Astrocyte of the cerebellum (primary cell): ENCODE results near the gene BBX.

Source experiments
- DNase-seq: peaks from one replicate; pipeline ENCODE4 v3.0.0-alpha.2; 2011; ENCODE audit warnings: low read depth
- H3K4me3 ChIP-seq: 2 replicates; pipeline ENCODE4 v1.5.1; 2011; ENCODE audit warnings: mild to moderate bottlenecking, low read depth, low read length, moderate library complexity
- CTCF ChIP-seq: IDR thresholded peaks from 2 replicates; pipeline ENCODE4 v1.5.1; 2012; ENCODE audit warnings: low read length, low read depth, moderate library complexity, mild to moderate bottlenecking; ENCODE audit errors: missing control alignments
- in situ Hi-C: cut with HindIII; loops from 2 replicates; pipeline ENCODE4 v1.10.0; 2017; ENCODE audit warnings: low sequenced_read_pairs

The BBX gene

DNA sequence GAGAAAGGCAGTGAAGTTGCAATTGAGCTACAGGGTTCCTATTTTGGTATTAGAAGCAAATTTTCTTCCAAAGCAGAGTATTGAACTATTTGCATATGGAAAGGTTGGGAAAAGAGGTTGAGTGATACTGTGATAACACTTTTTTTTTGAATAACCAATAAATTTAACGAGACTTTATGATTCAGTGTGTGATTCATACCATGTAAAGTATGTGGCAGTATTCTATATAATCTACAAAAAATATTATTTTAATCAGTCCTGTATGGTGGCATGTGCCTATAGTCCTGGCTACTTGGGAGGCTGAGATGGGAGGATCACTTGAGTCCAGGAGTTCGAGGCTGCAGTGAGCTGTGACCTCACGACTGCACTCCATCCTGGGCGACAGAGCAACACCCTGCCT lies 206.9 kb downstream of the BBX start:
- no peak overlapping the region for H3K4me3 ChIP-seq
- in situ Hi-C loops: no loop called here
- no peak for DNase-seq
- TF ChIP-seq CTCF: no peak

DNA sequence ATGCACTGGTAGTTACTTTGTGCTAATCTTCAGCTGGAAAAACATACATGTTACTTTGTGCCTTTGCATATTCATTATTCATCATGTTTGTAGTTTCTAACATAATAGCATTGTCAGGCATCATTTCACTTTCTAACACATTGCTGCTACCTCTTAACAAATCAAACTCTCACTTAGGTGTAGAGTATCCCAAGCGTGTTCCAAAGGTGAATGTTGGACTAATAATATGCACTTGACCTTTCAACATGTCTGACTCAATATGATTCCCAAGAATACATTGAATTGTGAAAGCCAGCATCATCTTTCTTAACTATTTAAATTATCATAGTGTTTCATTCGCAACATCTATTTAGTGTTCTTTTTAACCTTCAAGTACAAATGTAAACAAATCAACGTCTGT lies 211.6 kb downstream of the BBX start:
- DNase-seq: no peak
- H3K4me3 ChIP-seq: no peak overlapping the region
- in situ Hi-C loops: no loop called here
- TF ChIP-seq CTCF: no peak

DNA sequence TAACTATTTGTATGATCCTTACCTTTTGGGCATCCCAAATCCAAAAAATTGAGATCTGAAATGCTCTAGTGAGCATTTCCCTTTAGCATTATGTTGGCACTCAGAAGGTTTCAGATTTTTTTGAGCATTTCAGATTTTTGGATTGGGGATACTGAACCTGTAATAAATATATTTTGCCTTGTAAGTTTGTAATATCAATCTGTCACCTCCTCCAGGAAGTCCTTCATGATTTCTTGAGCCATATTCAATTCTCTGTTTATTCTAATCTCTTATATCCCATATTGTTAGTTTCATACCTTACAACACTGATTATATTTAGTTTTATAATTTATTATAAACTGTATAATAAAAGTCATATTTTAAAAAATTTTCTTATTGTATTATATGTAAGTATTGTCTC lies 215.2 kb downstream of the BBX start:
- in situ Hi-C loops: no loop called here

DNA sequence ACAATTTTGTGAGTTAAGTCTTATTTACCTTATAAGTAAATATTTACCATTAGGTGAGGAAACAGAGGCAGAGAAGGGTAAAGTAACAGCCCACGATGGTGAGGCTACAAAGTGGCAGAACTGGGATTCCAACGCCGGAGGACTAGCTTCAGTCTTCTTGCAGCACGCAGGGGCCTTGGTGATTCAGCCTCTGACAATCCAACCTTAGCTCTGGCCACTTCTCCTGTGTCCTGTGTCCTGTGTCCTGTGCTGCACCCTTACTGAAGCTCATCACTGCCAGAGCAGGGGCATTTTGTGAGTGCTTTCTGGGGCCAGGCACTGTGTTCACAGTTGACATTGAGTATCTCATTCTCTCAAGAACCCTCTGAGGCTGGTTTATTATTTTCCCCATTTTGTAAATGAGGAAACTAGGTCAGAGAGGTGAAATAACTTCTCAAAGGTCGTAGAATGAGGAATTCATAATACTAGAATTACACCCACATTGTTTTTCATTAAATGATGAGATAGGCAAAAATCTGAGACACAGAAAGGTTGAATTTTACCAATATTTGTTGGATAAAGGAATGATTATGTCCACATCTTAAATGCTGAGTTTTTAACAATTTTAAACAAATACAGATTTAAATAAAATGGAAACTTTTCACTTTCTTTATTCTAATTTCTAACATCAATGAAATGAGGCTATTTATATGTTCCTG lies 215.9 kb downstream of the BBX start:
- in situ Hi-C loops: no loop called here
- DNase-seq: no peak
- TF ChIP-seq CTCF: no peak
- no peak overlapping the region for H3K4me3 ChIP-seq

More for the DNA sequence above, 215.2 kb downstream of the BBX start:
- no peak for DNase-seq
- TF ChIP-seq CTCF: no peak
- H3K4me3 ChIP-seq: no peak overlapping the region

DNA sequence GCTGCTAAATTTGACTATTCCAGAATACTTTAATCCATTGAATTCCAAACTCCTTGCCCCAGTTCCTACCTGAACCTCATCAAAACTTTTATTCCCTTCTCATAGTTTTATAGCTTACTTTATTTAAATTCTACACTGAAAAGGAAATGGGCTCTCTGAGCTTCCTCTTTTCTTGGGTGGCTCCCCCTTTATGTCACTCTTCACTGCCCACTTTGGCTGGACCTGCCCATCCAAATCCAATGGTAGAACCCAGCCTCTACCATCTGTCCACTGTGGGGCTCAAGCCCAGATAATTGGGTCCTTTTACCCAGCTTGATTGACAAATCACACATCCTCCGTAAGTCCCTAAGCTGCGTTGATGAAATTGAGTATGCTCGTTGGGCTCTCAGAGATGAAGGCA lies 216.5 kb downstream of the BBX start:
- in situ Hi-C loops: no loop called here
- no peak for TF ChIP-seq CTCF

GRCh38 chr3:107740992-107741896 lies 218.5 kb downstream of the BBX start:
- TF ChIP-seq CTCF: peak; percentile 23
- H3K4me3 ChIP-seq: no peak overlapping the region
- in situ Hi-C loops: loop anchor here (10.0 kb wide), 1 partner anchor 66 kb away; no protein-coding TSS in a partner anchor
- peak; percentile 23 for DNase-seq

More for the DNA sequence above, 216.5 kb downstream of the BBX start:
- DNase-seq: no peak
- H3K4me3 ChIP-seq: no peak overlapping the region
